Measurements from ENCODE around the gene TSPEAR.
"Not testable (repeated sequence)": the region's sequence is repeated elsewhere in the genome, so short reads cannot be mapped to it uniquely, and the experiment has no call there.

The TSPEAR gene

DNA sequence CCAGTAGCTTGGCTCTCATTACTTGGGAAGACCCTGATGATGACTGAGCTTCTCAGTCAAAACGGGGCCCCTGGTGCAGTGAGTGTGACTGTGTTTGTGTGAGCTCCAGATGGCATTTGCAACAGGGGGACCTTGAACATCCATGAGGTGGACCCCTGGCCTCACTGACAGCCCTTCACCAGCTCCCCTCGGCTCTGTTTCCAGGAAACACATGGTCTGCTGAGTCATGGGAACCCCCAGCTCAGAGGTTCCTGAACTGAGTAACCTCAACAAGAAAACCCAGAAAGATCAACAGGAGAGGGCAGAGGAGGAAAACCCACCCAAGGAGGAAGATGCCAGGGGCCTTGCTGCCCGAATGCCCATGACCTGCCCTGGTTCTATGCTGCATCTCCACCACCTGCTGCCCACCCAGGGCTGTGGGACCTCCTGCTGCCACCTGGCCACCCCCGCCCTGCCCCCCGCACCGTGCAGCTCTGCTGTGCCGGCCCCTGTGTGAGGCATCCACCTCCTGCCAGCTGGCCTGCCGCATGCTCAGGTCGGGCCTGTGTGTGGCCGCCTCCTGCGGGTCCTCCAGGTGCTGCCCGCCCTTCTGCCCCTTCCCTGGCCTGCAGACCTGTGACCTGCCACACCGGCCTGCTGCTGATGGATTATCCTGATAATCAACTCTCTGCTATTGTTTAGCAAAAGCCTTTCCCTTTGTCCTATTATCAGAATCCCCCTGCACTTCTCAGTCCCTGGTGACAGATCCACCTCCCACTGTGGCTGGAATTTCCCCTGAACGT, 25.2 kb downstream of the TSPEAR start:
- H3K4me3 ChIP-seq (replicated peaks; ENCODE audit: low read depth, low read length), result no peak overlapping the region
- no peak for DNase-seq (ENCODE audit: extremely low read depth, low read depth)
- TF ChIP-seq, protein P1, sequence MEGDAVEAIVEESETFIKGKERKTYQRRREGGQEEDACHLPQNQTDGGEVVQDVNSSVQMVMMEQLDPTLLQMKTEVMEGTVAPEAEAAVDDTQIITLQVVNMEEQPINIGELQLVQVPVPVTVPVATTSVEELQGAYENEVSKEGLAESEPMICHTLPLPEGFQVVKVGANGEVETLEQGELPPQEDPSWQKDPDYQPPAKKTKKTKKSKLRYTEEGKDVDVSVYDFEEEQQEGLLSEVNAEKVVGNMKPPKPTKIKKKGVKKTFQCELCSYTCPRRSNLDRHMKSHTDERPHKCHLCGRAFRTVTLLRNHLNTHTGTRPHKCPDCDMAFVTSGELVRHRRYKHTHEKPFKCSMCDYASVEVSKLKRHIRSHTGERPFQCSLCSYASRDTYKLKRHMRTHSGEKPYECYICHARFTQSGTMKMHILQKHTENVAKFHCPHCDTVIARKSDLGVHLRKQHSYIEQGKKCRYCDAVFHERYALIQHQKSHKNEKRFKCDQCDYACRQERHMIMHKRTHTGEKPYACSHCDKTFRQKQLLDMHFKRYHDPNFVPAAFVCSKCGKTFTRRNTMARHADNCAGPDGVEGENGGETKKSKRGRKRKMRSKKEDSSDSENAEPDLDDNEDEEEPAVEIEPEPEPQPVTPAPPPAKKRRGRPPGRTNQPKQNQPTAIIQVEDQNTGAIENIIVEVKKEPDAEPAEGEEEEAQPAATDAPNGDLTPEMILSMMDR (IDR thresholded peaks at IDR 0.05; ENCODE audit: low read depth, low read length, missing control alignments), result no peak

DNA sequence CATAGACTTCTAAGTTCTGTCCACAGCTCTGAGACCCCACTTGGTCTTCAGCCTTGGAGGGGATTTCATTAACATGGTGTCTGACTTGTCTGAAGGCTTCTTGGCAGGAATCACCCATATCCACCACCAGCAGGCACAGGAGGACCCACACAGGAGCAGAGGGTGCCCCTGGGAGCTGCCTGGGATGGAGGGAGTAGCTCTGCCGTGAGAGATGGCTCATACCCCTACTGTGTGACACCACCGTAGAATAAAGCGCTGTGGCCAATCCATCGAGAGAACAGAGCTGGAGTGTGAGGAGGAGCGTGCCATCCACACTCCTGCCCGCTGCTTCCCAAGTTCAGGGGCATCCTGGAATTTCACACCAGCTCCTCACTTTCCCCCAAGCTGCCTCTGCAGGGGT, 26.3 kb downstream of the TSPEAR start:
- DNase-seq (ENCODE audit: extremely low read depth, low read depth); H3K4me3 ChIP-seq (replicated peaks; ENCODE audit: low read depth, low read length): not testable (repeated sequence)

DNA sequence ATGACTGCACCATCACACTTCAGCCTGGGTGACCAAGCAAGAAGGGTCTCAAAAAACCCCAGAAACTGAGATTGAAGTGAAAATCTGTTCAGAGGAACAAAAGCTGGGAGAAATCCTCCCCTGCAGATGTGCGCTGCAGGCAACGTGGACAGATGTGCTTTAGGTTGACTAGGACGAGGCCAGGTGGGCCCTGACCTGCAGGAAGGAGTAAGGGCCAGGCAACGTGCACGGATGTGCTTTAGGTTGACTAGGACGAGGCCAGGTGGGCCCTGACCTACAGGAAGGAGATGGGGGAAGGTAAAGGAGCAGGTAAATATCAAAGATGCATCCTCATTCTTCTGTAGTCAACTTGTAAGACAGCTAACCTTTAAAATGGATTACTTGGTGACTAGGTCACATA, 26.9 kb downstream of the TSPEAR start:
- H3K4me3 ChIP-seq (replicated peaks; ENCODE audit: low read depth, low read length), result no peak overlapping the region
- no peak for DNase-seq (ENCODE audit: extremely low read depth, low read depth)

DNA sequence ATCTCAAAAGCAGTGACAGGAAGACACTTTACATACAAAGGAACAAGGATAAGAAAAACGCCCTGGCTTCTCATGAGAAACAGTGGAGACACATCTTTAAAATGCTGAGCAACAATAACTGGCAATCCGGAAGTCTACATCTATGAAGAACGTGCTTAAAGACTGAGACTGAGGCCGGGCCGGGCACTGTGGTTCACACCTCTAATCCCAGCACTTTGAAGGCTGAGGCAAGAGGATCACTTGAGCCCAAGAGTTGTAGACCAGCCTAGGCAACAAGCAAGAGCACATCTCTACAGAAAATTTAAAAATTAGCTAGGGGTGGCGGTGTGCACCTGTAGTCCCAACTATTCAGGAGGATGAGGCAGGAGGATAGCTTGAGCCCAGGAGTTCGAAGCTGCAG, 27.3 kb downstream of the TSPEAR start:
- no peak overlapping the region for H3K4me3 ChIP-seq (replicated peaks; ENCODE audit: low read depth, low read length)
- TF ChIP-seq, protein P1 (IDR thresholded peaks at IDR 0.05; ENCODE audit: low read depth, low read length, missing control alignments), result no peak
- DNase-seq (ENCODE audit: extremely low read depth, low read depth), result no peak

More for the DNA sequence above, 26.9 kb downstream of the TSPEAR start:
- TF ChIP-seq, protein P1 (IDR thresholded peaks at IDR 0.05; ENCODE audit: low read depth, low read length, missing control alignments), result no peak

DNA sequence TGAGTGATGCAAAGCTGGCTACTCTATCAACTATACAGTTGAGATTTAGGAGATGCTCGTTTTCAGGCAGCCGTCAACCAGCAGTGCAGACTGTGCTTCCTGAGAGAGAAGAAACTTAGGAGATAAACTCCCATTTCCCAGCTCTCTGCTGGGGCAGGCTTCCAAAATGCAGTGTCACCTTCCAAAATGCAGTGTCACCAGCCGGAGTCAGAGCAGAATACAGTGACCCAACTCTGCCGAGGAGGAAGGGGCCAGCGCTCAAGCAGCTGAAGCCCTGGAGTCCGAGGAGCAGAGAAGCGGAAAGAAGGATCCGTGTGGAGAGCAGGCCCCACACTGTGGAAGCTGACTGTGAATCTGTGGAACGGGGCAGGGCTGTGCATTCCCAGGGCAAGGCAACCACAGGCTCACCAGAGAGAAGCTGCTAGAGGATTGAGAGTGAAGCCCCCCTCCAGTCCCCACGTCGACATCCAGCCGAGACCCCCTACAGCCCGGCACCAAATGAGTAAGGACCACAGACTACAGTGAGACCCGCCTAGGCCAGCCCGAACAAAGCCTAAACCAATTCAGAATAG, 28.7 kb downstream of the TSPEAR start:
- TF ChIP-seq, protein P1 (IDR thresholded peaks at IDR 0.05; ENCODE audit: low read depth, low read length, missing control alignments), result no peak
- no peak for DNase-seq (ENCODE audit: extremely low read depth, low read depth)
- no peak overlapping the region for H3K4me3 ChIP-seq (replicated peaks; ENCODE audit: low read depth, low read length)

DNA sequence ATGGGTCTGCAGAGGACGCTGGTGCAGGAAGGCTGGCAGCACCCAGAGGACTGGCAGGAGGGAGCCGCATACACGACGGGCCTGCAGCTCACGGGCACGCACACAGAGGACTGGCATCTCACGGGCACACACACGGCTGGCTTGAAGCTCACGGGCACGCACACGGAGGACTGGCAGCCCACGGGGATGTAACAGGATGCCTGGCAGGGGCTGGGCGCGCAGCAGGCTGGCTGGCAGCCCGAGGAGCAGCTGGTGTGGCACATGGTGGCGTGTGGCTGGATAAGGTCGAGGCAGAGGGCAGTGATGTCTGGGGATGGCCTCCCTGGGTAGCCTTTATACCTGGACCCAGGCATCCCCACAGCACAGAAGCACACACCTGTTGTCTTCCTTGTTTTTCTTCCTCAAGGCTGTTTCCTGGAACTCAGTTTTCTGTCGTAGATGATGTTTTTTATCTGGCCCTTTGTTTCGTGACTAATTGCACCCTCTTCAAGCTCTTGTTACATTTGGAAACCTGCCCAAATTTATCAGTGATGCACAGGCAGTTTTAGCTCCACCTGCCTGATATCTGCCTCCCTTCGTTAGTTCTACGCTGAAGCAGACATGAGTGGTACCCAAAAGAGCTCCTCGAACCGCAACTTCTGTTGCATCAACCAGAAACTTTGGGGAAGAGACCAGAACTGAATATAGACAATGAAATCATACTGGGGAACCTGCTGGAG, 29.4 kb downstream of the TSPEAR start, which contains the start of gene KRTAP12-1:
KRTAP12-1 (minus strand) TSS at position 303 of the 719 bp plus-strand sequence; CDS start at position 263, 40 bp downstream.
- no peak for DNase-seq (ENCODE audit: extremely low read depth, low read depth)
- TF ChIP-seq, protein P1 (IDR thresholded peaks at IDR 0.05; ENCODE audit: low read depth, low read length, missing control alignments), result no peak
- no peak within 1 kb of the TSS for H3K4me3 ChIP-seq (replicated peaks; ENCODE audit: low read depth, low read length)

DNA sequence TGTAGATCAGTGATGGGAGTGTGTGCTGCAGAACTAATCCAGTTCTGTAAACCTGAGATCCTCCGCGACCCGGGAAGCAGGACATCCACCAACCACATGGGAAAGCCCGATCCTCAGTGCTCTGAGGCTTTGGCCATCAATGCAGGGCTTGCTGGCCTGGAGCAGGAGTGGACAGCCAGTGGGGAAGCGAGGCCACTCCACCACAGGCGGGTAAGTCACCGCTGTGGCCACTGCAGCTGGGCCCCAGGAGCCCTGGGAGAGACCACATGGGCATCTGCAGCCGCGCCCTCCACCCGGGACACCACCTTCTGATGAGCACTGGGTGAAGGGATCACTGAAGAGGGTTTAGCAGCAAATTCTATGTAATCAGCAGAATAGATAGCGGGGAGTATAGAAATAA, 30.2 kb downstream of the TSPEAR start:
- TF ChIP-seq, protein P1 (IDR thresholded peaks at IDR 0.05; ENCODE audit: low read depth, low read length, missing control alignments), result no peak
- no peak for DNase-seq (ENCODE audit: extremely low read depth, low read depth)

More for the DNA sequence above, 30.2 kb downstream of the TSPEAR start:
- H3K4me3 ChIP-seq (replicated peaks; ENCODE audit: low read depth, low read length), result no peak overlapping the region
